Measurements from ENCODE around the gene UBAC1.
"Not testable (repeated sequence)": the region's sequence is repeated elsewhere in the genome, so short reads cannot be mapped to it uniquely, and the experiment has no call there.

Gene UBAC1

DNA sequence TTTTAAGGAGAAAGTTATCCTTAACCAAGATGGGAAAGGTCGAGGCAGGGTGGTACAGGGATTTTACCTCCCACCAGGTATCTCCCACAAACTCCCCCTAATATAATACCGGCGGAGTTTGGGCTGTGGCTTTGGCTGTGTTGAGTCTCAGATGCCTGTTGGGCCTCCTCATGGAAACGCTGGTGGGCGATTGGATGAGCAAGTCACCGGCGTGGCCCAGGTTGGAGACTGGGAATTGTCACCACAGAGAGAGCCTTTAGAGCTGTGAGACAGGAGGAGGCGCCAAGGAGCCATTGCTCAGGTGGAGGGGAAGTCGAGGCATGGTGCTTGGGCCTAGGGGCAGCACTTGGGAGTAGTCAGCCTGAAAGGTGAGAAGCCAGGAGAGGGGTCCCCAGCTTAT, 50.4 kb downstream of the UBAC1 start:
- no peak for DNase-seq

DNA sequence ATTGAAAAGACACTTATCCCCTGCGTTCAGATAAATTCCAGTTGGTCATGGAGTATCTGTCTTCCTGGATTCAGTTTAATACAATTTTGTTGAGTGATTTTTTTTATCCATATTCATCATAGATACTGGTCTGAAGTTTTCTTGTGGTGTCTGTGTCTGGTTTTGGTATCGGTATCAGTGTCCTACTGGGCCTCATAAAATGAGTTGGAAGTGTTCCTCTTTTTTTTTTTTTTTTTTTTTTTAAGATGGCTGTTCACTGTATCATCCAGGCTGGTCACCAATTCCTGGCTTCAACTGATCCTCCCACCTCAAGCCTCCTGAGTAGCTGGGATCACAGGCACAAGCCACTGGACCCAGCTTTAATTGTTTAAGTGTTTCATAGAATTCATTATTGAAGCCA, 51.0 kb downstream of the UBAC1 start:
- DNase-seq: no peak

DNA sequence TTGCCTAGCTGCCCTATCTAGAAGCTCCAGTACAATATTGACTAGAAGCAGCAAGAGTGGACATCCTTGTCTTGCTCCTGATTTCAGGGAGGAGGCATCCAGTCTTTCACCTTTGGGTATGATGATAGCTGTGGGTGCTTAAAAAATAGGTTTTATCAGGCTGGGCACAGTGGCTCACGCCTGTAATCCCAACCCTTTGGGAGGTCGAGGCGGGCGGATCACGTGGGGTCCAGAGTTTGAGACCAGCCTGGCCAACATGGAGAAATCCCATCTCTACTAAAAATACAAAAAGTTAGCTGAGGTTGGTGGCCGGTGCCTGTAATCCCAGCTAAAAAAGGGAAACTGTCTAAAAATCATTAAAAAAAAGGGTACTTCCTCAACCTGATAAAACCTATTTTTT, 51.8 kb downstream of the UBAC1 start:
- DNase-seq: no peak

DNA sequence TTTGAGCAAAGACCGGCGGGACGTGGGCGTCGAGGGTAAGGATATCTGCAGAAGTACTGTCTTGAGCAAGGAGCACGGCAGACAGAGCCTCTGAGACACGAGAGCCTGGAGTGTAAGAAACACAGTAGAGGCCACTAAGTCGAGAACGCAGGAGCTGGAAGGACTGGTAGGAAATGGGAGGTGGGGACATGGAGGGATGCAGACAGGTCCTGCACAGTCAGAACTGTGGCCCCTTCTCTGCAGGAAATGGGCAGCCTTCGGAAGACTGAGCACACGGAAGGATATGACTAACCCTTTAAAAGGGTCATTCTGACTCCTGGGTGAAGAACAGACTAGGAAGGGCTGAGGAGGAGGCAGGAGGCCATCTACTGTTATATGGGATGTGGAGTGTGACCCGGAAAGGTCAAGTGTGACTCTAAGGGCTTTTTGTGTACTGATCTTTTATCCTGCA, 52.4 kb downstream of the UBAC1 start:
- DNase-seq: no peak

DNA sequence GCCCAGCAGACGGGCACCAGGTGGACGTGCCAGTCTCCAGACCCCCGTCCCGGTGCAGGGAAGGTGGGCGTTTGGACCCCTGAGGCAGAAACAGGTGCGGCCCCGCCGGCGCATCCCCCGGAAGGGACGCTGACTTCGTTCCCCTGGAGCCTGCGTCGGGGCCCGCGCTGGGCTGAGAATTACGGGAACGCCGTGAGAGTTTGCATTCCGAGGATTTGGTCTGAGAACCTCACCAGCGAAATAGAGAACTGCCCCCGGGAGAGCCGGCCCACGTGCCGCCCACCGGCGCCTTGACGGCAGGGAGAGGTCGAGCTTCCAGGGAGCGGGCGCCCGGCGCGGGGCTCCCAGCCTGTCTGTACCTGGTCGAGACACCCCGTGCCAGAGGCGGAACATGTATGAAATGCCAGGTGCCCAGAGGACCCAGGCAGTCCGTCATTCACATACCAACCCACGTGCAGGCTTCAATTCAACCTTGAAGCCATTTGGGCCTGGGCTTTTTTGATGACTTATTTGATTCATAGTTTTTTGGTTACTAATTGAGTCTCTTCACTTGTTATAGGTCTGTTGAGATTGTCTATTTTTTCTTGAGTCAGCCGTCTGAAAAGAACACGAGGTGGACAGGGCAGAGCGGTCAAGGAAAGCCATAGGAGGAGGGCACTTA, 53.0 kb downstream of the UBAC1 start:
- DNase-seq: no peak

DNA sequence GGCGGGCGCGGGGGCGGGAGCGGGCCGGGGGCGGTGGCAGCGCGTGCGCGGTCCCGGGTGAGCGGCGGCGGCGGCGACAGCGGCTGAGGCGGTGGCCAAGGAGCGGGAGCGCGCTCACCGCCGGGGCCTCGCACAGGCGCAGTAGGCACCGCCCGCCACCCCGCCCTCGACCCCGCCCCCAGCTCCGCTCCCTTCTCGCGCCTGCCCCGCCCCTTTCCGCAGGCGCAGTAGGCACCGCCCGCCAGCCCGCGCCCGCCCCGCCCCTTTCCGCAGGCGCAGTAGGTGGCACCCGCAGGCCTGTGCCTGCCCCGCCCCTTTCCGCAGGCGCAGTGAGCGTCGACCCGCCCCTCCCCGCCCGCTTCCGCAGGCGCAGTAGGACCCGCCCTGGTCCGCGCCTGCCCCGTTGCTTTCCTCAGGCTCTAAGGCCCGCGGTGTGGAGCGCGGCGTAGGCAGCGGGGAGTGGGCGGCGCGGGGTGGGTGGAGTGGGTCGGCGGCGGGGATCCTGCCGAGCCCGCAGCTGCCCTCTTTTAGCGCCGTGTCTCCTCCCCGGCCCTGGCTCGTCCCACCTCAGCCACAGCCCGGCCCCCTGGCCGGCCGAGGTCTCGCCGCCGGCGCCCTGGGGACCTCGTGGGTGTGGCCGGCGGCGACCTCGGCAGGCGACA, 53.6 kb downstream of the UBAC1 start, which contains the start of gene CAMSAP1:
TSS of gene CAMSAP1 (minus strand) at position 116 of the 662 bp plus-strand sequence. CDS start 387 bp downstream, outside the sequence.
- DNase-seq: peak; percentile 24

DNA sequence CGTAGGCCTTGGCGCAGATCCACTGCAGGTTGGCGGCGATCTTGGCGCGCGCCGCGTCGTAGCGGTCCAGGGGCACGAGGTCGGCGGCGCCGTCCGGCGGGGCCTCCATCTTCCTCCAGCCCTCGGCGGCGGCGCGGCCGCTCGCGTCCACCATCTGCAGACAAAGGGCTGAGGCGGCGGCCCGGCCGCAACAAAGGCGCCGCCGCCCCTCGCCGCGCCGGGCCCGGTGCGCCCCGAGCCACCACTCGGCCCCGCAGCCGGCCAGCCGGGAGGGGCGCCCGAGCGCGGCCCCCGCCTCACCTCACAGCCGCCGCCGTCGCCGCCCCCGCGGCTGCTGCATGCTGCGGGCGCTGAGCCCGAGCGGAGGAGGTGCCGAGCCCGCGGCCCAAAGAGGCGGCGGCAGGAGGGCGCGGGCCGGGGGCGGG, 54.2 kb downstream of the UBAC1 start:
- no peak for DNase-seq

DNA sequence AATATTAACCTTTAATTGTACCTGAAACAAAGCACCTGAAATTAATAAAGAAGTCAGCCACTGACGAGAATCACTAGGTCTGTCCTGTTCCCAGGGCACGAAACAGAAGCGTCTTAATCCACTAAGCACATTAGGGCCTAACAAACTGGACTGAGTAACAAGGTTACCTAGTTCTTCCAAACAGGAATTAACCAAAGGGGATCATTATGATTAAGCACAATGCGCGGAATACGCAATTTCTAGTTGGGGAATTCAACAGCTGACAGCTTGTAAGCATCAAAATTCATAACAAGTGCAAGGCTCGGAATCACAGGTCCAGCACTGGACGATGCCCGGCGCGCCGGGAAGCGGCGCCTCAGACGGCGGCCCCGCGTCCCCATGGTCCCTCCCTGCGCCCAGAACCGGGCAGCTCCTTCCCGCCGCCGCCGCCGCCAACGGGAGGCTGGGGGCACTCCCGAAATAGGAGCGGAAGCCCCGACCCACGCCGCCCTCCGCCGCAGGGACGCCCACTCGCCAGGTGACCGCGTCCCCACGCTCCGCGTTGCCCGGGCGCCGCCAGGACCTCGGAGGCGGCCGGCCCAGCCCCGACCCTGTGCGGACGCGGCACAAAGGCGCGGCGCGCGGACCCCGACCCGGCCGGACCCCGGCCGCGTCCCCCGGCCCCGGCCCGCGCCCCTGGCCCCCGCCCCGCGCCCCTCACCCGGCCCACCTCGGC, 54.7 kb downstream of the UBAC1 start:
- DNase-seq: no peak

DNA sequence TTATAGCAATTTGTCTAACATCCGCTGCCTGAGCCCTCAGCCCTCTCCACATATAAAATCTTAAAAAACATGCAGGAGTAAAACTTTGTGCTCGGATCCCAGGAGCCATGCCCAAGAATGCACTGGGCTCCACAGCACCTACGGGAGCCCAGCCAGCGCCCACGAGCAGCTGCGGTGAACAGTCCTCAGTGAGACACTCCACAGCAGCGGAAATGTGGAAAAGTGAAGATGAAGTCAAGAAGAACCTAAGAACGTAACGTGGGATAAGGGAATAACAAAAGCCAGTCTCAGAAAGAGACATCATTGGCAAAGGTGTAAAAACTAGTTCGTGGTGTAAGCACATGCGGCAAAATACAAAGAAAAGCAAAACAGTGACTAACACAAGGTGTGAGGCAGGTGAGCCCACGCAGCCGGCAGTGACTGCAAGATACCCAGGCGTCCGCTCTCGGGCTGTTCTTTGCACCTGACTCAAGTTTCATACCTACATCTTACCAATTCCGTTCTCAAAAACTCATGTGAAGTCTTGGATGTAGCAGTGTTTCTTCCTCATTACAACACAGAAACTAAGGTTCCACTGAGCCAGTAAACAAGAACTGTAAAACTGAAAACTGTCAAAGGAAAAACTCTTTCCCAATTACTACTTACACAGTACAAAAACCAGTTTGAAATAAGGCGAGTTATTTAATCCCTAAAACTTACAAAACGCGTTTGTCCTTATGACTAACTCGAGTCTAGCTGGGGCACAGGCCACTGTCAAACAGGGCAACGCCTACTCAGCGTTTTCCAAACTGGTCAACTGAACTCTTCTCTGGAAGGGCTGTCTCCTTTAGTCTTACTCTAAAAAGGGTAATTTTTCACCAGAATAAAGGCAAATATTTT, 55.6 kb downstream of the UBAC1 start:
- DNase-seq: no peak

DNA sequence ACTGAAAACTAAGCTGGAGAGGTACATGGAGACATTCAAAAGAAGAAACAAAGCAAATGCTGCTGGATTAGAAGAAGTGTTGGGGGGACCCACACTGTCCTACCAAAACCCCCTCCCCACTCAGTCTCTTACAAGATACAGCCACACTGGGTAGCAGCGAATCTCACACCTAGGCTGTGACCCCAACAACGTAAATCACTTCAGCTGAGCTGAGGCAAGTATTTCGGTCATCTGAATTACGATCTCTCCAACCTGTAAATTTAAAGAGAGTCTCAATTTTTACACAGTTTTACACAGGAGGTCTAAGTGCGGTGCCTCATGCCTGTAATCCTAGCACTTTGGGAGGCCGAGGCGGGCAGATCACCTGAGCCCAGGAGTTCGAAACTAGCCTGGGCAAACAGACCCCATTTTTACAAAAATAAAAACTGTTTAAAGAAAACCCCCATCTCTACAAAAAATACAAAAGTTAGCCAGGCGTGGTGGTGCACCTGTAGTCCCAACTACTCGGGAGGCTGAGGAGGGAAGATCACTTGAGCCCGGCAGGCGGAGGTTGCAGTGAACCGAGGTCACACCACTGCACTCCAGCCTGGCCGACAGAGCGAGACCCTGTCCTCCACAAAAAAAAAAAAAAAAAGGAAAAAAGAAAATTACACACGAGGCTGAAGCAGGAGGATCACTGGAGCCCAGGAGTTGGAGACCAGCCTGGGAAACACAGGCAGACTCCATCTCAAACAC, 57.2 kb downstream of the UBAC1 start:
- DNase-seq: no peak

DNA sequence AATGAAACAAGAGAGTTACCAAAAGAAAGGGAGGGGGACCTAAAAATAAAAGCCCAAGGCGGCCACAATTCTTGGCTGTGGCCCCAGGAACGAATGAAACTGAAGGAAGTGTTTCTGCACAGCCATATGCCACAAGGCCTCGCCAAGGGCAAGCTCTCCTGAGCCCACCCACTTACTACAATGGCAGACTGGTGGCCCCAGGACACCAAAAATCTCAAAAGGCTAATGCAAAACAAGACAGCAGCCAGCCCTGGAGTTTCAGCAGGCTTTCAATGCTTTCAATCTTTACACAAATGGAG, 57.9 kb downstream of the UBAC1 start:
- DNase-seq: no peak

DNA sequence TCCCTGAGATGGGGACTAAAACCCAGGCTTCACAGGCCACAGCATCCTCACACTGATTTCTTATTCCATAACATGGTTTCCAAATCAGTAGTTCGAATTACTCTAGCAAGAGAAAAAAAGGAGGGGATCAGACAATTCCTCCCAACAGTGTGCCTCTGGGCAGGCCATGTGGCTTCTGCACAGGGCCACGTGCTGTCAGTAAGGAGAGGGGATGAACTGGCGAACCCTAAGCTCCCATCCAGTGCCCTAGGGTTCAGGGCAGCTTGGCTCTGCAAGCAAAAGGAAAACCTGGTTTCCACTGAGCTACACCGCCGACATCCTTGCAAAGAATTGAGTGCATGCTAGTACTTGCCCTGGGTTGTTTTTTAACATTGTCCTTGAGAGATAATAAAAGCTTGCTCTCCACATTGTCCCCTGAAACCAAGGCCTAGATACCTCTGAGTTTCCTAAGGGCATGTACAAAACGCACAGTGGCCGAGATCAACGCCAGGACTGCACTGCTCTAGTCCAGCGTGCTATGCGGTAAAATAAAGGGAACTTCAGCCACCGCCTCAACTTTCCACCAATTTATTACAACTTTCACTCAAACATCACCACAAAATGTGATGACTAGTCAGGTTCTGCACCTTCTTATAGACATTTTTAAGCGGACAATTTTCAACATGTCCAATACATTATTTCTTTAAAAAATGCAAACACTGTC, 58.4 kb downstream of the UBAC1 start:
- DNase-seq: no peak

DNA sequence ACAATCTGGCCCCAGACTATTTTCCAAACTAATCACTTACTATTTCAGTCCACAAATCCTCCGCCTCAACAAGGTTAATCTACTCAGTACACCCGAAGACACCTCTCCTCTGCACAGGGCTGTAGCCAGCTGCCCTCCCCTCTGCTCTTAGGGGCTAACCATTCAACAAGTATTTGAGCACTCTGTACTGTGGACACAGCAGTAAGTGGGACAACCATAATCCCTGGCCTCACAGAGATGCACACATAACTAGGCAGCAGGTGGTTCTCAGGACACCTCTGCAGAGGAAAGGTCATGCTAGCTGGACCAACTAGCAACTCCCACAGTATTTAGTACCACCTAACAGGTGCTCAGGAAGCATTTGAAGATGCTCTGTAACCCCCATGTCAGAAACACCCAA, 59.3 kb downstream of the UBAC1 start:
- no peak for DNase-seq

DNA sequence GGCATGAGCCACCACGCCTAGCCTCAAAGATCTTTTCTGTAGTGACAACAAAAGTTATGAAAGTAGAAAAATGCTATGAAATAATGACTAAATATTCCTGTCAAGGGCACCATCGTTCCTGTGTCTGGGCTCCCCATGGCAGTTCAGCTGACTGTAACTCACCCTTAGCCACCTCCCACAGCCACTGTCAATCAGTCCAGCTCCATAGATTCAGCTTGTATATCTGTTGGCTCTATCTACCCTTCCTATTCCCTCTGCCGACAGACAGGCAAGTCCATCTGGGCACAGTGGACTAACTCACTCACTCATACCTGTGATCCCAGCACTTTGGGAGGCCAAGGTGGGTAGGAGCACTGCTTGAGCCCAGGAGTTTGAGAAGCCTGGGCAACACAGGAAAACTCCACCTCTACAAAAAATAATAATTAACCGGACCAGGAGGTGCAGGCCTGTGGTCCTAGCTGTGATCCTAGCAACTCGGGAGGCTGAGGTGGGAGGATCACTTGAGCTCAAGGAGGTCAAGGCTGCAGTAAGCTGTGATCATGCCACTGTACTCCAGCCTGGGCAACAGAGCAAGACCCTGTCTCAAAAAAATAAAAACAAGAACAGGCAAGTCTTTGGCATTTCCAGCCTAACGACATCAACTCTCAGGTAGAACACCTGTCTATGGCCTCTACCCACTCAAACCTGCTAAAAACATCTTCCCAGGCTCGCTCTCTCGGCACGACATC, 60.0 kb downstream of the UBAC1 start:
- DNase-seq: no peak

DNA sequence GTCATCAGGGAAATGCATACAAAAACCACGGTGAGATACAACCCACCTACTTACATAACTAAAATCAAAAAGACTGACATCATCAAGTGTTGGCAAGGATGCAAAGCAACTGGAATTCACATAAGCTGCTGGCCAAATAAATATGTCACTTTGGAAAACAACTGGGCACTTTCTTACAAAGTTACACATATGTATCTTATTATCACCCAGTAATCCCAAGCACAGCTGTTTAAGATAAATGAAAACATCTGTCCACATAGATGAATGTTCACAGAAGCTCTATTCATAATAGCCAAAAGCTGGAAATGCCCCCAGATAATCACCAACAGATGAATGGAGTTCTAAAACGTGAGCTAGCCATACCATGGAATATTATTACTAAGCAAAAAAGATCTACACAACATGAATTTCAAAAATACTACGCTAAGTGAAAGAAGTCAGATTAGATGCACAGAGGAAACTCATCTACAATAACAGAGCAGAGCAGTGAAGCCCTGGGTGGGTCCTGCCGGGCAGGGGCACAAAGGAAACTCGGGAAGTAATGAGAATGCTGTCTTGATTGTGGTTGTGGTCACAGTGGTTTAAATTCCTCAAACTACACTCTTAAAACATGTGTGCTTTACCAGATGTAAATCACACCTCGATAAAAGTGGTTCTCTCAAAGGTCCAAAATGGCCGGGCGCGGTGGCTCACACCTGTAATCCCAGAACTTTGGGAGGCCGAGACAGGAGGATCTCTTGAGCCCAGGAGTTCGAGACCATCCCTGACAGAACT, 62.4 kb downstream of the UBAC1 start:
- no peak for DNase-seq

DNA sequence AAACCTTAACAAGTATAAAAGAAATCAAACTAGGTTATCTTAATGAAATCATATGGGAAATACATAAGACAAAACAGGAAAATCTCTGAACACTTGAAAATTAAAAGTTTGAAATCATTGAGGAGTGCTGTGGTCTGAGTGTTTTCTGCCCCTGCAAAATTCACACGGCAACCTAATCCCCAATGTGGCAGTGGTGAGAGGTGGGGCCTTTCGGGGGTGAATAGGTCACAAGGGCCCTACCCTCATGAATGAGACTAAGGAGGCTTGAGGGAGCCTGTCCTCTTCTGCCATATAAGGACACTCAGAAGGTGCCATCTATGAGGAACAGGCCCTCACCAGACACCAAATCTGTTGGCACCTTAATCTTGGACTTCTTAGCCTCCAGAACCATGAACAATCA, 64.5 kb downstream of the UBAC1 start:
- no peak for DNase-seq

DNA sequence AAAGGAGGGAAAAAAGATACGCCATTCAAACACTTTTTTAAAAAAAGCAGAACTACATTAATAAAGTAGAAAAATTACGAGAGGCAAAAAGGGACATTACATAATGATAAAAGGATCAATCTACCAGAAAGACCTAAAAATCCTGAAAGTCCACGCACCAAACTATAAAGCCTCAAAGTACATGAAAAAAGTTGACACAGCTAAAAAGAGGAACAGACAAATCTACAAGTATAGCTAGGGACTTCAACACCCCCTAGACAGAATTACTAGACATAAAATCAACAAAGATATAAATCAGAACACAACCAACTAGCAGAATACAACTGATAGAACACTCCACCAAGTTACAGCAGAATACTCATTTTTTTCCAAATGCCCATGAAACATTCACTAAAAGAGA, 65.0 kb downstream of the UBAC1 start:
- DNase-seq: no peak

DNA sequence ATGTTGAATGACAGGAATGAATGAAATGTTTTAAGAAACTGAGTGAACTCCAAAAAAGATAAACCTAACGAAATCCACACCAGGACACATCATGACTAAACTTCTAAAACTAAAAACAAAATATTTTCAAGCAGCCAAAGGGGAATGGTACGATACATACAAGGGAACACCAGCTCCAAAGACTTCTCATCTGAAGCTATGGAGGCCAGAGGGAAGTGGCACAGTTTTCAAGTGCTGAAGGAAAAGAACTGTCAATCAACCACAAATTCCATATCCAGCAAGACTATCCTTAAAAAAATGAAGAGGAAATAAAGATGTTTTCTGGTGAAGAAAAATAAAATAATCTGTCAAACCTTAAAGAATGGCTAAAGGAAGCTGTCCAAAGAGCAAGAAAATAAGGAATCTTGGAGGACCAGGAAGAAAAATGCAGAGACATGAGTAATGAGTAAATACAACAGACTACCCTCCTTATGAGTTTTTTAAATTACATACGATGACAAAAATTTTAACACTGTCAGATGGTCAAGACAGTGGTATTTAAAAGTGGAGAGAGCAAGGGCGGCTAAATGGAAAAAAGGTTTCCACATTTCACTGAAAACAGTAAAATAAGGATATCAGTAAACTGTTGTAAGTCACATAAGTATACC, 65.8 kb downstream of the UBAC1 start:
- DNase-seq: no peak

DNA sequence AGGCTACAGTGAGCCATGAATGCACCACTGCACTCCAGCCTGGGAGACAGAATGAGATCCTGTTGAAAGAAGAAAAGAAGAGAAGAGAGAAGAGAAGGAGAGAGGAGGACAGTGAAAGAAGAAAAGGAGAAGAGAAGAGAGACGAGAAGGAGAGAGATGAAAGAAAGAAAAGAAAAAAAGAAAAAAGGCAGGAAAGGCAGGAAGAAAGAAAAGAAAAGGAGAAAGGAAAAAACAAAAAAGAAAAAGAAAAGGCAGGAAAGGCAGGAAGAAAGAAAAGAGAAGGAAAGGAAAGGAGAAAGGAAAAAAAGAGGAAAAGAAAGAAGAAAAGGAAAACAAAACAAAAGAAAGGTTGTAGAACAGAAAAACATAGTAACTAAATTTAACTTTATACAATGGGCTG, 68.1 kb downstream of the UBAC1 start:
- no peak for DNase-seq

DNA sequence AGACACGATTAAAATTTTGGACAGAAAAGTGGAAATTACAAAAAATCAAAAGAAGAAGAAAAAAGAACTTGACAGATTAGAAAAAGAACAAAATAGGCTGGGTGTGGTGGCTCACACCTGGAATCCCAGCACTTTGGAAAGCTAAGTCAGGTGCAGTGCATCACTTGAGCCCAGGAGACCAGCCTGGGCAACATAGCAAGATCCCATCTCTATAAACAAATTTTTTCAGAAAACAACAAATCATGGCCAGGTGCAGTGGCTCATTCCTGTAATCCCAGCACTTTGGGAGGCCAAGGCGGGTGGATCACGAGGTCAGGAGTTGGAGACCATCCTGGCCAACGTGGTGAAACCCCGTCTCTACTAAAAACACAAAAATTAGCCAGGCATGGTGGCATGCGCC, 68.8 kb downstream of the UBAC1 start:
- DNase-seq: not testable (repeated sequence)
